Natural killer cell (primary cell): ENCODE measurements around the gene SNED1. TPM values are rescaled to one million over a fixed set of nuclear protein-coding genes. Genes with fewer than 3 reads are reported as not detected.

Experiments used
- ATAC-seq, 3 donors: fragments of 150-1000 bp in 2 of 3; fragments of 200-7000 bp in 1 of 3; cut with Tn5 transposase; 1 replicate in 1 of 3; 2 replicates in 2 of 3; pipeline ENCODE4 v1.10.0; 2021; ENCODE audit warnings: mild to moderate bottlenecking in 2 of 3, moderate library complexity in 2 of 3
- DNase-seq, 2 donors: peaks; one replicate each; pipeline versions ENCODE4 v3.0.0 to v3.0.0-alpha.2; 2013 to 2021; ENCODE audit warnings: mixed read lengths in 1 of 2
- H3K27ac ChIP-seq: one replicate; pipeline ENCODE4 v1.5.1; 2013; ENCODE audit warnings: mild to moderate bottlenecking, low read length
- H3K27me3 ChIP-seq: one replicate; pipeline ENCODE4 v1.6.1; 2013; ENCODE audit warnings: low read length; ENCODE audit not compliant: control insufficient read depth, insufficient read depth
- H3K36me3 ChIP-seq: one replicate; pipeline ENCODE4 v1.6.1; 2013; ENCODE audit warnings: low read length; ENCODE audit not compliant: control insufficient read depth, insufficient read depth
- H3K4me1 ChIP-seq: one replicate; pipeline ENCODE4 v1.6.1; 2013; ENCODE audit warnings: low read length; ENCODE audit not compliant: control insufficient read depth, insufficient read depth
- H3K4me3 ChIP-seq: one replicate; pipeline ENCODE4 v1.5.1; 2013; ENCODE audit warnings: low read length
- H3K9me3 ChIP-seq: one replicate; pipeline ENCODE4 v1.6.1; 2013; ENCODE audit warnings: low read length; ENCODE audit not compliant: control insufficient read depth, insufficient read depth
- H3K27ac Mint-ChIP-seq, 2 donors: one replicate each; pipeline ENCODE4 v1.8.0; 2022; ENCODE audit warnings: mild to moderate bottlenecking in 2 of 2, mixed read lengths in 2 of 2, moderate library complexity in 1 of 2
- H3K27me3 Mint-ChIP-seq, 2 donors: one replicate each; pipeline ENCODE4 v1.8.0; 2022; ENCODE audit warnings: low read depth in 2 of 2, mixed read lengths in 2 of 2
- H3K36me3 Mint-ChIP-seq: one replicate; pipeline ENCODE4 v1.8.0; 2022; ENCODE audit warnings: mixed read lengths
- H3K4me1 Mint-ChIP-seq, 2 donors: one replicate each; pipeline ENCODE4 v1.8.0; 2022; ENCODE audit warnings: mixed read lengths in 2 of 2
- H3K4me3 Mint-ChIP-seq: one replicate; pipeline ENCODE4 v1.8.0; 2022; ENCODE audit warnings: mild to moderate bottlenecking, moderate library complexity, mixed read lengths
- H3K9me3 Mint-ChIP-seq, 2 donors: one replicate each; pipeline ENCODE4 v1.8.0; 2022; ENCODE audit warnings: mixed read lengths in 2 of 2
- CTCF ChIP-seq: fragments of 200-600 bp; IDR thresholded peaks from one replicate; pipeline ENCODE4 v1.8.0; 2022; ENCODE audit warnings: antibody characterized with exemption
- WGBS: methylation state at CpG from one replicate; pipeline ENCODE4 v1.1.7; 2013; ENCODE audit warnings: missing lambda C conversion rate; ENCODE audit not compliant: insufficient coverage; 5-methylcytosine and 5-hydroxymethylcytosine counted together
- intact Hi-C: fragments of 100-400 bp; cut with micrococcal nuclease; formaldehyde crosslinking; loops from one replicate; pipeline ENCODE4 v1.14.2; 2022
- total RNA-seq, 4 donors: library from RNA; stranded (reverse); fragments of 120-200 nt in 1 of 4; gene quantifications; one replicate each; pipeline versions ENCODE4 v1.2.3 to v1.2.4, GENCODE V29; 2013 to 2022

Gene SNED1
- total RNA-seq, 3 donors from 2014 or later (not counting 1 experiment from before 2014, with no cell fraction given): 0.97 to 4.9 (median 2.5) TPM

- no peak overlapping the region for H3K4me3 Mint-ChIP-seq
- H3K4me1 Mint-ChIP-seq: peaks cover 0 to 7% of the 10 kb centered on the region in 2 donors
- TF ChIP-seq CTCF: no peak
- Histone ChIP-seq H3K9me3 (no peaks in the 10 kb centered on the region), H3K27me3 (no peaks in the 10 kb centered on the region), H3K4me1 (no peaks in the 10 kb centered on the region), H3K4me3 (no peak overlapping the region), H3K27ac (no peak overlapping the region), H3K36me3 (peaks cover 7% of the 10 kb centered on the region)
- H3K9me3 Mint-ChIP-seq: no peaks in the 10 kb centered on the region
- H3K27ac Mint-ChIP-seq: no peak overlapping the region
- no peak for DNase-seq
- 92% methylated on average over 13 of the region's 13 CpGs for WGBS
- intact Hi-C loops: no loop called here
- H3K27me3 Mint-ChIP-seq: peaks cover 0 to 3% of the 10 kb centered on the region in 2 donors
- no peaks in the 10 kb centered on the region for H3K36me3 Mint-ChIP-seq
- no peak for ATAC-seq
These were observed 71.9 kb downstream of the SNED1 start for GRCh38 chr2:241070361-241070760.

- H3K27me3 ChIP-seq: no peaks in the 10 kb centered on the region
- TF ChIP-seq CTCF: no peak
- H3K4me1 ChIP-seq: no peaks in the 10 kb centered on the region
- Mint-ChIP-seq H3K36me3 (no peaks in the 10 kb centered on the region), H3K4me3 (no peak overlapping the region), H3K9me3 (no peaks in the 10 kb centered on the region), H3K27ac (no peak overlapping the region), H3K4me1 (peaks cover 0 to 7% of the 10 kb centered on the region in 2 donors), H3K27me3 (peaks cover 0 to 3% of the 10 kb centered on the region in 2 donors)
- H3K27ac ChIP-seq: no peak overlapping the region
- WGBS: 90% methylated on average over 28 of the region's 31 CpGs
- H3K9me3 ChIP-seq: no peaks in the 10 kb centered on the region
- ATAC-seq (no peak), DNase-seq (no peak)
- intact Hi-C loops: no loop called here
- no peak overlapping the region for H3K4me3 ChIP-seq
- H3K36me3 ChIP-seq: peaks cover 7% of the 10 kb centered on the region
These were observed 72.6 kb downstream of the SNED1 start for GRCh38 chr2:241070811-241071676.

GRCh38 chr2:241071677-241072111 lies 73.3 kb downstream of the SNED1 start:
- no peak for DNase-seq
- no peaks in the 10 kb centered on the region for H3K4me1 ChIP-seq
- intact Hi-C loops: no loop called here
- H3K4me3 ChIP-seq: no peak overlapping the region
- 94% methylated on average over 23 of the region's 25 CpGs for WGBS
- no peak overlapping the region for H3K27ac ChIP-seq
- H3K9me3 ChIP-seq: no peaks in the 10 kb centered on the region
- no peak overlapping the region for H3K4me3 Mint-ChIP-seq
- no peaks in the 10 kb centered on the region for H3K27me3 ChIP-seq
- H3K36me3 Mint-ChIP-seq: no peaks in the 10 kb centered on the region
- no peak for TF ChIP-seq CTCF
- no peak for ATAC-seq
- H3K36me3 ChIP-seq: peaks cover 7% of the 10 kb centered on the region
- no peaks in the 10 kb centered on the region for H3K9me3 Mint-ChIP-seq
- H3K4me1 Mint-ChIP-seq: peaks cover 0 to 7% of the 10 kb centered on the region in 2 donors
- H3K27me3 Mint-ChIP-seq: peaks cover 0 to 3% of the 10 kb centered on the region in 2 donors
- no peak overlapping the region for H3K27ac Mint-ChIP-seq
